HTERT RPE-1 (cell line): ENCODE data around the gene ADAT3.

Source experiments
- in situ Hi-C: fragments of 300-500 bp; cut with MboI; formaldehyde crosslinking; loops from 4 replicates; pipeline ENCODE4 v1.14.3; 2020; ENCODE audit warnings: low sequenced_read_pairs

Gene ADAT3

DNA sequence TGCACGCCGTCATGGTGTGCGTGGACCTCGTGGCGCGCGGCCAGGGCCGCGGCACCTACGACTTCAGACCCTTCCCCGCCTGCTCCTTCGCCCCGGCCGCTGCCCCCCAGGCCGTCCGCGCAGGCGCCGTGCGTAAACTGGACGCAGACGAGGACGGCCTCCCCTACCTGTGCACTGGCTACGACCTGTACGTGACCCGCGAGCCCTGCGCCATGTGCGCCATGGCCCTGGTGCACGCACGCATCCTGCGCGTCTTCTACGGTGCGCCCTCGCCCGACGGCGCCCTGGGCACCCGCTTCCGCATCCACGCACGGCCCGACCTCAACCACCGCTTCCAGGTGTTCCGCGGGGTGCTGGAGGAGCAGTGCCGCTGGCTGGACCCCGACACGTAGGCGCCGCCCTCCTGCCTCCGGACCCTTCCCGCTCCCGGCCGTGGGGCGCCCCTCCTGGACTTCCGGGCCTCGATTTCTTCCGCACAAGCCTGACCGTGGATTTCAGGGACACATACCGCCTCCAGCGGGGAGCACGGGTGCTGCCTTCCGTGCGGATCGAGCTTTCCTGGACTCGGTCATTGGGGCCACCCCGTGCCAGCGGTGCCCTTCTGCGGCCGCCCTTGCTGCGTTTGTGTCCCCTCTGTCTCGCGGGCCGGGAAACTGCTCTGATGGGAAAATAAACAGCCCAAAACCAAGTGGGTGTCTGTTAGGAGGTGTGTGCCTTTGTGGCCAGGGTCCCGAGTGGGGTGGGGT lies 7.7 kb downstream of the ADAT3 start:
- in situ Hi-C loops, result no loop called here

DNA sequence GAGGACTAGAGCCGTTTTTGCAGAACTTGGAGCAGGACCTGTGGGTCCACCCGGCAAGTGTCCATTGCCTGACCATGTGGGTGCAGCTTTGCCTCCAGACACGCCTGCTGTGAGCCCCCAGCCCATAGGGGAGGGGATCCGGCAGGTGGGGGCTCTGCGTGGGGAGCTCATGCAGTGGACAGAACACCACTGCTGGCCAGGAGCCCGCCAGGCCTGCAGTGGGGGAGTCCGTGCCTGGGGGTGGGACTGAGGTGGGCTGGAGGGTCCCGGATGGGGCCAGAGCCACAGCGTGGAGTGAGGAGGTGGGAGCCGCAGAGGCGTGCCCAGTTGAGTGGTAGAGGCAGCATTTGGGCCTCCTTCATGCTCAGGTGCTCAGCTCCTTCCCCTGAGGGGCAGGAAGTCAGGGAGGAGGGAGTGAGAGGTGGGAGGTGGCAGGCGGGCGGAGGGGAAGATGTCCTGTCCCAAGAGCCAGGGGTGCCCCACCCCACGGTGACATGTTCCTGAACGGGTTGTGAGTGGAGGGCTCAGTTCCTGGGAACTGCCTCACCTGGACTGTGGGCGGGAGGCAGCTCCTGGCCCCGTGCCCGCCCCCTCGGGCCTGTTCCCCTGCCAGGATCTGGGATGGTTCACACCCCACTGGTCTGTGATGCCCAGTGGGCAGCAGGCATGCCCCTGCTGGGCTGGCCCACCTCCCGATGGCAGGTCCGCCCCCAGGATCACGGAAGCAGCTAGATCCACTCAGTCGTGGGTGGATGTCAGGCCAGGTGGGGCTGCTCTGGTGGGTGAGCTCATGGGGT lies 8.8 kb downstream of the ADAT3 start:
- in situ Hi-C loops, result no loop called here

DNA sequence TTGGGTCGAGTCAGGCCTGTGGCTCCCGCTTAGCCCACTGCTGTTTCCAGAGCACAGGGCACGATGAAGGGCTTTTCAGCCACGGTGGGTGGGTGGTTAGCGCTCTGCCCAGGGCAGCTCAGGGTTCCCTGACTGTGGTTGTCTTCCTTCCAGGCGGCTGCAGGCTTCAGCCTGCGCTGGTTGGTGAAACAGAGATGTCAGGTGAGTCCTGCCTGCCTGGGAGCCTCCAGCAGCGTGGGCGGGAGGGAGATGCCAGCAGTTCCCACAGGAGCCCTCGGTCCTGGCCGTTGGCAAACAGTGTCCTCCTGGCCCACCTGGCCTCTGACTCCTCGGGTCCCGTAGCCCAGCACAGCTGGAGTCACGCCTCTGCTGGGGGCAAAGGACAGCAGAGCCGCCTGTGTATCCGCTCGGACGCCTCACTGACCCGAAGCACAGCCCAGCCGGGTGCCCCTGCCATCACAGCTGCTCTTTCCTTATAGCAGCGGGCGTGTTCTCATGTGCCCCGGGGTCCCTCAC lies 9.7 kb downstream of the ADAT3 start:
- in situ Hi-C loops, result no loop called here

DNA sequence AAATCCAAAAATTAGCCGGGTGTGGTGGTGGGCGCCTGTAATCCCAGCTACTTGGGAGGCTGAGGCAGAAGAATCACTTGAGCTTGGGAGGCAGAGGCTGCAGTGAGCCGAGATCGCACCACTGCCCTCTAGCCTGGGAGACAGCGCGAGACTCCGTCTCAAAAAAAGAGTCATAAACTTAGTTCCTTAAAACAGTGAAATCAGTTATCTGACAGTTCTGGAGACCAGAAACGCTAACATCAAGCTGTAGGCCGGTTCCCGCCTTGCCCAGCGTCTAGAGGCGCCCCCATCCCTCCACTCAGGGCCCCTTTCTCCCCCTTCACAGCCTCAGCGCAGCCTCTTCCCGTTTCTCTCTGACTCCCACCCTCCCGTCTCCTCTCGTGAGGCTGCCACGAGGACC lies 11.9 kb downstream of the ADAT3 start:
- in situ Hi-C loops, result no loop called here

DNA sequence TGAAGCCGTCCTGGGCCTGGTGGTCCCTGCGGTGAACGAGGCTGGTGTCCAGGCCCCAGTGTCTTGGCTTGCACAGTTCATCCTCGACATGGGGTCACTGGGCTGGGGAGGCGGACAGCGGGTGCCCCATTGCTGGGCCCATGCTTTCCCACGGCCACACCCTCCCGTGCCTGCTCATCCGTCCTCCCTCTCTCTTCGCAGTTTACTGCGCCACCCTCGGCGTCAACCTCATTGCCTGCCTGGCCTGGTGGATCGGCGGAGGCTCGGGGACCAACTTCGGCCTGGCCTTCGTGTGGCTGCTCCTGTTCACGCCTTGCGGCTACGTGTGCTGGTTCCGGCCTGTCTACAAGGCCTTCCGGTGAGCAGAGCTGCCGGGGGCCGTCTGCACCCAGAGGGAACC lies 12.7 kb downstream of the ADAT3 start:
- in situ Hi-C loops, result no loop called here

DNA sequence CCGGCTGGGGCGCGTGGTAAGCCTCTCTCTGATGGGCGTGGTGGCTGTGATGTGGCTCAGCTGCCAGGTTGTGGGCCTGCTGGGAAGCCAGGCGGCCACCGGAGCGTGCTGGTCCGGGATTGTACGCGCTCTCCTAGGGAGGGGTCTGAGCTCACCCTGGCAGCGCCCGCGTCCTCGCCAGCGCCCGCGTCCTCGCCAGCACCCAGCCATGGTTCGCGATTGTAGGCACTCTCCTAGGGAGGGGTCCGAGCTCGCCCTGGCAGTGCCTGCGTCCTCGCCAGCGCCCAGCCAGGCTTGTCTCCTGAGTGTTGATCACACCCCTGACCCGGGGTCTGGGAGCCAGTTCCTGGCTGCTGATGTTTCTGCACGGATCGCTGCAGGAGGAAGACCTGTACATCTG lies 13.8 kb downstream of the ADAT3 start:
- in situ Hi-C loops, result no loop called here

DNA sequence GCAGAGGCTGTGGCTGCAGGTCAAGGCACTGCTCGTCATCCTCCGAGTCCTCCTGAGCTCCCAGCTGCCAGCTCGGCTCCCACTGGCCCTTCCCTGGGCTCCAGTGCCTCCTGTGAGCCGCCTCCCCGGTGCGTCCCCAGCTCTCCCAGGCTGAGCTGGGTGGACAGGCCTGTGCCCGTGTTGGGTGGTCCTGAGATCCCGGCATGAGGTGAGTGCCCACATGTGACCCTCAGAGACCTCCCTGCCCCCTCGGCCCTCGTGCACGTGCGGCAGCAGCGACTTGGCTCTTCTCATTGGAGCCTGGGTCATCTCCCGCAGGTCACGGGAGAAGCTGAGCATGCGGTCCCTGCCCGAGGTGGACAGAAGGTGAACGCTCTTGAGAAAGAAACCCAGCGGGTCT lies 15.4 kb downstream of the ADAT3 start:
- in situ Hi-C loops, result no loop called here

DNA sequence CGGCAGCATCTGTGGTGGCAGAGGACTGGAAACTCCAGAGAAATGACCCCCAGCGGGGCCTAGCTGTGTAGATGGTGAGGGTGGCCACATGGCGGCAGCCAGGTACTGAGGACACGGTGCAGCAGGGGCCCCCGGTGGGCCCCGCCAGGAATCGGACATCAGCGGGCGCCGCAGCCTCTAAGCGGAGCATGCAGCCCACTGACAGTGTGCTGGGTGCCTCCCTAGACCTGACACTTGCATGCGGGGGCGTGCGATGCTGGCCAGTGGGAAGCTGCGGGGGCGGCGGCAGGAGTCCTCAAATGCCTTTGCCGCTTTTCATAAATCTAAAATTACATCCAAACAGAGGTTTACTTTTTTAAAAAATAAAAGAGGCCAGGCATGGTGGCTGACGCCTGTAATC lies 16.1 kb downstream of the ADAT3 start:
- in situ Hi-C loops, result no loop called here

DNA sequence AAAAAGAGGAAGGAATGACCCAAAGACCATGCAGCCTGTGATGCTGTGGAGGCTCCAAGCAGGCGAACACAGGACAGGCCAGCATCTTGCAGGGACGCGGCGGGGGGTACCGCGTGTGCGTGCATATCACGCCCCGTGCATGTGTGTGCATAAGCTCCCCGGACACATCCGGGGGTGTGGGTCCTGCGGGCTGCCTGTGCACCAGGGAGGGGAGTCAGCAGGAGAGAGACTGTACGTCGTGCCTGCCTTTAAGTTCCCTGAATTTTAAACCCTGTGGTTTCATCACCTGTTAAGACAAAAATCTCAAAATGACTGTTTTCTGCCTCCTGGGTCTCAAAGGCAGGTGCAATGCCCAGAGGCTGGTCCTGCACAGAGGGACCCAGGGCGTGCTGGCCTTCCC lies 16.6 kb downstream of the ADAT3 start:
- in situ Hi-C loops, result no loop called here

DNA sequence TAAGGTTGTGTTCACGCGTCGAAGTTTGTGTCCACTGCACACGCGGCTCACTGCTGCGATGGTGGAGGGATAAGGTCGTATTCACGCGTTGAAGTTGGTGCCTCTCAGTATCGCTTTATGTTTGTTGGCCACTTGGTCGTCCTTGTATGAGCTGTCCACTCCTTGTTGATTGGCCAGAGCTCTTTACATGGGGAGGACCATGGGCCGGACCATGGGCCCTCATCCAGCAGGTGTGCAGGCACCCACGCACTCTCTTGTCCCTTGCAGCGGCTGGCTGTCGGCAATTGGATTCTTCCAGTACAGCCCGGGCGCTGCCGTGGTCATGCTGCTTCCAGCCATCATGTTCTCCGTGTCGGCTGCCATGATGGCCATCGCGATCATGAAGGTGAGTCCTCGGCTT lies 17.6 kb downstream of the ADAT3 start:
- in situ Hi-C loops, result no loop called here

DNA sequence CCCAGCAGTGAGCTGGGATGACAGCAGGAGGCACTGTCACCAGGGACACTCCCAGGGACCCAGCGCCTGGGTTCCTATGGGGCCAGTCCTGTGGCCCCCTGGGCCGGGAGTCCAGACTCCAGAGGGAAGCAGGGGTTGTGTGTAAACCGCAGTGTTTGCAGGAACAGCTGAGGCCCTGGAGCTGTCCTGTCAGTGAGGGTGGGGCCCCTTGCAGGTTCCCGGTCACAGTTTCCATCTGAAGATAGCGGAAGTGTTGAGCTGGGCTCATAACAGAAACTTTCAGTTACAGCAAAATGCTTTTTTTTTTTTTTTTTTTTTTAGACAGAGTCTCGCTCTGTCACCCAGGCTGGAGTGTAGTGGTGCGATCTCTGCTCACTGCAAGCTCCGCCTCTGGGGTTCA lies 18.1 kb downstream of the ADAT3 start:
- in situ Hi-C loops, result no loop called here

DNA sequence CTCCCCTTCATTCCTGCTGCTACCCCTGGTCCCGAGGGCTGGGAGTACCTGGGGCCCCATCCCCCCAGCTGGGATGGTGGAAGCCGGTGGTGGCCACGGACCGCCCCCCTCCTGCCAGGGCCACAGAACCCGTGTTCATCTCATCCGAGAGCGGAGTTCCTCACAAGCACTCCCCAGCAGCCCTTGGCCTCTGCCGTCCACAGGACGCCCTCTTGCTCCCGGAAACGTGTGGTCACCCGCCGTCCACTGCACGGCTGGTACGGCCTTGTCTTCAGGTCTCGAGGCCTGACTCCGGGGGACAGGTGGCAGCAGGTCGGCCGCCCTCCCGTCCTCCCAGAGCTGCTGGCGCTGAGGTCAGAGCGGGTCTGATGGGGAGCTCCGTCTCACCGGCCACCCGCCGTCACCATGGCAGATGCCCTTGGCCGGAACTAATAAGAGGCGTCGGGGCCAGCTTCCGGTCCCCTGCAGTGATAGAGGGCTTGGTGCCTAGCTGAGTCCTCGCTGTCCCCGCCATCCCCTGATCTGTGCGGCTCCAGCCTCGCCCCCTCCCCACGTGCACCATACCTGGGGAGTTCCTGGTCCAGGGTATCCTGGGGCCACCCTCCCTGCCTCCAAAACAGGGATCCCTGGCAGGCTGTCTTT lies 19.2 kb downstream of the ADAT3 start:
- in situ Hi-C loops, result no loop called here

DNA sequence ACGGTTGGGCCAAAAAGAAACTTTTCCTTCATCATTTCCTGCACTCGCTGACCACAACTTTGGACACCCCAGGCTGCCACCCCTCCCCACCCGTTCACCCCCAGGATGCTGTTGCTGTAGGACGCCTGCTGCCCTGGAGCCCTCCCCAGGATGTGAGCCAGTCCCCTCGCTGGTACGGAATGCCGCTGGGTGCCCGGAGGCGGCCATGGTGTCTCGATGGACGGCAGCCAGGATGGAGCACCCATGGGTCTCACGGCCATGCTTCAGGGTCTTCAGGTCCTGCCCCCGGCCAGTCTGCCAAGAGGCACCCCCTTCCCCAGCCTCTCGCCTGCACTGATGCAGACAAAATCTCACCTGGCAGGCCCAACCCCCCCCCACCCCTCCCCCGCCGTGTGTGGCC lies 20.3 kb downstream of the ADAT3 start:
- in situ Hi-C loops, result no loop called here

DNA sequence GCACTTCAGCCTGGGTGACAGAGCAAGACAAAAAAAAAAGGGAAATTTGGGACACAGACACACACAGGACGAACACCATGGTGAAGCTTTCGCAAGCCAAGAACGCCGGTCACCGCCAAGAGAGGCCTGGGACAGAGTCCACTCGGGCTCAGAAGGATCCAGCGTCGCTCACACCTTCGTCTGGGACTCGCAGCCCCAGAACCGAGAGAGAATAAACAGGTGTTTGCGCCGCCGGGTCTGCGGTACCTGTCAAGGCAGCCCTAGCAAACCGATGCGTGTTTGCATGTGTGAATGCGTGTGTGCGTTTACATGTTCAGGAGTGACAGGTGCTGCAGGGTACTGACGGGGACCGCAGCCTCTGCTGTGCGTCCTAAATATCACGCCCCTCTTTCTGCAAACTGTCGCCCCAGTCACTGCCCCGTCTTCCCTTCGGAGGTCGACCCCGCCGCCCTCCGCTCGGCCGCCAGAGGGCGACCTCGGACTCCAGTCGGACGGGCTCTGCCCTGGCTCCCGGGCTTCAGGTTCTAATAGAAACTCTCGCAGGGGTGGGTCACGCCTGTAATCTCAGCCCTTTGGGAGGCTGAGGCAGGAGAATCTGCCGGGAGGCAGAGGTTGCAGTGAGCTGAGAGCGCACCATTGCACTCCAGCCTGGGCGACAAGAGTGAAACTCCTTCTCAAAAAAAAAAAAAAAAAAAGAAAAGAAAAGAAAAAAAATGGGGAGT lies 24.0 kb downstream of the ADAT3 start:
- in situ Hi-C loops, result no loop called here

DNA sequence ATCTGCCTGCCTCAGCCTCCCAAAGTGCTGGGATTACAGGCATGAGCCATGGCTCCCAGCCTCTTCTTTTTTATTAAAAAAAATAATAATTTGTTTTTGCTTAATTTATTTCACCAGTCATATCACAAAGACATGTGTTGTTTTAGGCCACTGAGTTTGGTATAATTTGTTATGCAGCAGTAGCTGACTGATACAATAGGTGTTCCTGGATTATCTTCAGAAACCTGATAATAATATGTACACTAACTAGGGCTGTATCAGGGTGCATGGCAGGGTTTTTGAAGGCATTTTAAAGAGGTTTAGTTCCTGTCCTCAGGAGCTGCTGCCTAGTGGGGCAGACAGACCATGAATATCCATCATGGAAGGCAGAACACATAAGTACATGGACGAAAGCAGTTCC lies 26.2 kb downstream of the ADAT3 start:
- in situ Hi-C loops, result no loop called here

DNA sequence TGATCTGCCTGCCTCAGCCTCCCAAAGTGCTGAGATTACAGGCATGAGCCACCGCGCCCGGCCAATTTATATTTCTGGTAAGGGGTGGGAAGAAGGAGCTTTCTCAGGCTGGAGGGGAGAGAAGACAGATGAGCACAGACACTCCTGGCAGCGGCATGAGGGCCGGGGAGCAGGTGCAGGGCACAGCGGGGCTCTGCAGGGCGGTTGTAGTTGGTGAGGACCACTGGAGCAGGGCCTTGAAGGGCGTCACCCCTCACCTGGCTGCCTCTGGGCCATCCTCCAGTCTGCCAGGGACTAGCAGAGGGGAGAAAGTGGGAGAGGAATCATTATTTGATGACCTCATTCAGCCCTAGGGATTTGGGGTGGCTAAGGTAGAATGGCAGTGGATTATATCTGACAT lies 27.2 kb downstream of the ADAT3 start:
- in situ Hi-C loops, result no loop called here

DNA sequence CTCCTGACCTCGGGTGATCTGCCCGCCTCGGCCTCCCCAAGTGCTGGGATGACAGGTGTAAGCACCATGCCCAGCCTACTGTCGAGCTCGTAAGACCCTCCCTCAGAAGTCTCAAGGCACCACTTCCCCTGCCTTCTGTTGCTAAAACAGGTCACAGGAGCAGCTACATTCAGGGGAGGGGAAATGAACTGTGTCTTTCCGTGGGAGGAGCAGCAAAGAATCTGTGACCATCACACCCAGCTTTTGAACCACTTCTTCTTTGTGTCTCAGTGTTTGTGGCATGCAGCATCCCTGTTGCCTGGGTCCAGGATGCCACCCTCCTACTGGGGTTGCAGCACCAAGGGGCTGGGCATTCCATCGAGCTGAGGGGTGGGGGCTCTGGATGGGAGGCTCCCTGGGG lies 28.0 kb downstream of the ADAT3 start:
- in situ Hi-C loops, result no loop called here

DNA sequence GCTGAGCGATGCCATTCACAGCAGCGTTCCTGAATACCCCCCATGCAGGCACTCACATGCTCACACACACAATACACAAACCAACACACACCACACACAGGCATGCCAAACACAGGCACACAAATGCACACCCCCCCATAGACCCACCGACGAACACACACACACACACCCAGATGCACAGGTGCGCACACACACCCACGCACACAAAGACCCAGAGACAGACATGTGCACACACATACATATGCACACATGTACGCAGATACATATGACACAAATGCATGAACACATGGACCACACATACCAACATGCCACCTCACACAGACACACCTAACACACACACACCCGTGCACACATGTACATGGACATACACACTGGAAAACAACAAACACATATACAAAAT lies 28.7 kb downstream of the ADAT3 start:
- in situ Hi-C loops, result no loop called here

DNA sequence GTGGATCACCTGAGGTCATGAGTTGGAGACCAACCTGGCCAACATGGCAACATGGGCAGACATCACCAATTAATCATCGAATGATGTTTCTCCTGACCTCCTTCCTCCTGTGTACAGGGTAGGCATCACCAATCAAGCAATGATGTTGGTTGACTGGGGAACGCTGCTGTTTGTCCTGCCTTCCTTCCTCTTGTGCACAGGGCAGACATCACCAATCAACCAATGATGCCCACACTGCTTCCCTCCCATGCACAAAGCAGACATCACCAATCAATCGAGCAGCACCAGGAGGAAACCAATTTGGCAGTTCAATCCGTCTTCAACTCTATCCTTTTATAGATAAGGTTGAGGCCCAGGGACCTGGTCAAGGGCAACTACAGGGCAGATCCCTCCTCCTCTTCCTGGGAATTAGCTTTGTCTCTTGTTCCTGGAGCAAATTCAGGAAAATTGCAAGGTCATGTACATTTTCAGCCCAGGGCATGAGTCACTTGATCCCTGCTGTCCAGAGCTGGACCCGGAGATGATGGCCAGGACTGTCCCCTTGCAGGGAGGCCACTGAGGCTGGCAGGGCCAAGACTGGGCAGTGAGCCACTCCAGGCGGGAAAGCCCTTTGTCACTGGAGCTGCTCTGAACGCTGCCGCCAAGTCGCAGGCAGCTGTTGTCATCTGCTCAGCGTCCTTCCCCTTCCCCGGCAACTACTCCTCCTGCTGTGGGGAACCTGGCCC lies 30.4 kb downstream of the ADAT3 start:
- in situ Hi-C loops, result no loop called here

DNA sequence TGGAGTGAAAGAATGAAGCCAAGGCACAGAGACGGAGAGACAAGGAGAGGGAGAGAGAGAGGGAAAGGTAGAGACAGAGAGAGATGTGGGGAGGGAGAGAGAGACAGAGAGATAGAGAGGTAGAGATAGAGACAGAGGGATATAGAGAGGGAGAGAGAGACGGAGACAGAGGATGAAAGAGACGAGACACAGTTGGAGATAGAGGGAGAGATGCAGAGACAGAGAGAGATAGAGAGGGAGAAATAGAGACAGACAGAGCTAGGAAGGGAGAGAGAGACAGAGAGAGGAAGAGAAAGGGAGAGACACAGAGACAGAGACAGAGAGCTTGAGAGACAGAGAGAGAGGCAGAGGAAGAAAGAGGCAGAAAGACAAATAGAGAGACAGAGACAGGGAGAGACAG lies 31.2 kb downstream of the ADAT3 start:
- in situ Hi-C loops, result no loop called here
